ENCODE results near the gene FAM174C. TPM values are rescaled to one million over a fixed set of nuclear protein-coding genes. Genes with fewer than 3 reads are reported as not detected.
A peak's percentile ranks its signal among the peaks of the same experiment; 100 is the strongest.

Gene FAM174C
- 25.2 and 123 TPM in 2 replicates for total RNA-seq (ENCODE audit: low replicate concordance)

GRCh38 chr19:1275260-1275975 is at the start of gene FAM174C:
TSS of gene FAM174C (plus strand) at chr19:1275530. CDS start at chr19:1275550, 20 bp downstream.
- peak within 1 kb of the TSS; percentile 76 for H3K4me3 ChIP-seq (ENCODE audit: low read depth, low read length)
- peak; percentile 95 for DNase-seq (ENCODE audit: low read depth)
- TF ChIP-seq CTCF (IDR thresholded peaks at IDR 0.05; ENCODE audit: insufficient read depth, low read length) = no peak

- TF ChIP-seq CTCF (IDR thresholded peaks at IDR 0.05; ENCODE audit: insufficient read depth, low read length) = no peak
- DNase-seq (ENCODE audit: low read depth) = no peak
- no peak overlapping the region for H3K4me3 ChIP-seq (ENCODE audit: low read depth, low read length)
Measured at GRCh38 chr19:1226227-1226518, 49.2 kb upstream of the FAM174C start.

- H3K4me3 ChIP-seq (ENCODE audit: low read depth, low read length) = no peak overlapping the region
- no peak for TF ChIP-seq CTCF (IDR thresholded peaks at IDR 0.05; ENCODE audit: insufficient read depth, low read length)
- DNase-seq (ENCODE audit: low read depth) = no peak
Measured at GRCh38 chr19:1226522-1227303, 48.6 kb upstream of the FAM174C start.

- no peak for DNase-seq (ENCODE audit: low read depth)
- TF ChIP-seq CTCF (IDR thresholded peaks at IDR 0.05; ENCODE audit: insufficient read depth, low read length) = no peak
- H3K4me3 ChIP-seq (ENCODE audit: low read depth, low read length) = no peak overlapping the region
Measured at GRCh38 chr19:1227304-1228054, 47.9 kb upstream of the FAM174C start.

- no peak for DNase-seq (ENCODE audit: low read depth)
- H3K4me3 ChIP-seq (ENCODE audit: low read depth, low read length) = no peak overlapping the region
- no peak for TF ChIP-seq CTCF (IDR thresholded peaks at IDR 0.05; ENCODE audit: insufficient read depth, low read length)
Measured at GRCh38 chr19:1228161-1228957, 47.0 kb upstream of the FAM174C start.
